Measurements from ENCODE around the gene GAD1.

- TF ChIP-seq CTCF (conservative IDR thresholded peaks at IDR 0.05; ENCODE audit: low read length) (no peak), EZH2phosphoT487 (IDR thresholded peaks at IDR 0.05; ENCODE audit: borderline replicate concordance) (no peak)
Measured at GRCh38 chr2:170818752-170819470, 2.2 kb downstream of the GAD1 start.
